ENCODE results near the gene PRC1. TPM values are rescaled to one million over a fixed set of nuclear protein-coding genes. Genes with fewer than 3 reads are reported as not detected.

PRC1 gene
- total and polyA plus RNA-seq, 2 of the 13 experiments (the other 11 are each of a cell fraction or from before 2014, with no cell fraction given), result 137 to 162 TPM

- TF ChIP-seq GTF3A (CRISPR knock-in tag; conservative IDR thresholded peaks at IDR 0.05) (no peak), JUND (CRISPR knock-in tag; IDR thresholded peaks at IDR 0.05) (peak; percentile 86), MAFG (CRISPR knock-in tag; IDR thresholded peaks at IDR 0.05) (no peak), ZBTB7B (CRISPR knock-in tag; IDR thresholded peaks at IDR 0.05) (no peak), FOXC1 (CRISPR knock-in tag; IDR thresholded peaks at IDR 0.05; ENCODE audit: borderline replicate concordance) (0 out of 2 replicates have a peak, but pooled peaks have one; percentile 50), MNT (IDR thresholded peaks at IDR 0.05) (peak; percentile 64), CERS6 (CRISPR knock-in tag; IDR thresholded peaks at IDR 0.05) (no peak), HDAC1 (CRISPR knock-in tag; IDR thresholded peaks at IDR 0.05) (peak; percentile 94), ZSCAN31 (CRISPR knock-in tag; IDR thresholded peaks at IDR 0.05; ENCODE audit: low read depth) (peak; percentile 73; the same call in 1 of the 2 replicates), ZNF788 (CRISPR knock-in tag; IDR thresholded peaks at IDR 0.05; ENCODE audit: borderline replicate concordance) (peak; percentile 80; the same call in 1 of the 2 replicates), HDAC2 (CRISPR knock-in tag; IDR thresholded peaks at IDR 0.05) (peak; percentile 60; the same call in 1 of the 2 replicates), ZNF318 (CRISPR knock-in tag; IDR thresholded peaks at IDR 0.05) (no peak), ZMYM4 (CRISPR knock-in tag; IDR thresholded peaks at IDR 0.05) (peak; percentile 91), ZNF780A (CRISPR knock-in tag; IDR thresholded peaks at IDR 0.05) (peak; percentile 52; the same call in 1 of the 2 replicates), RFXANK (CRISPR knock-in tag; IDR thresholded peaks at IDR 0.05) (no peak), HOXA5 (CRISPR knock-in tag; IDR thresholded peaks at IDR 0.05) (0 out of 2 replicates have a peak, but pooled peaks have one; percentile 57), ONECUT2 (CRISPR knock-in tag; IDR thresholded peaks at IDR 0.05) (no peak), ZNF569 (CRISPR knock-in tag; IDR thresholded peaks at IDR 0.05; ENCODE audit: borderline replicate concordance) (no peak), ISL2 (CRISPR knock-in tag; IDR thresholded peaks at IDR 0.05) (peak; percentile 63; the same call in 1 of the 2 replicates)
Measured at GRCh38 chr15:90994417-90995311, at the start of gene PRC1 (continued).

All from HepG2 (cell line).